WI38 (cell line): ENCODE data around the gene FAF1.
A peak's percentile ranks its signal among the peaks of the same experiment; 100 is the strongest.
"Not testable (repeated sequence)": the region's sequence is repeated elsewhere in the genome, so short reads cannot be mapped to it uniquely, and the experiment has no call there.

Experiments used
- H3K4me3 ChIP-seq: 2 replicates; pipeline ENCODE4 v1.5.1; 2011; ENCODE audit warnings: low read depth, mild to moderate bottlenecking, control low read depth, low read length
- TF ChIP-seq, protein P1 (sequence below): IDR thresholded peaks from 2 replicates; pipeline ENCODE4 v1.5.1; 2012; ENCODE audit warnings: low read depth, mild to moderate bottlenecking, control low read depth, low read length

FAF1 gene

GRCh38 chr1:50783286-50783685 is 176.8 kb downstream of the FAF1 start:
- TF ChIP-seq, protein P1, sequence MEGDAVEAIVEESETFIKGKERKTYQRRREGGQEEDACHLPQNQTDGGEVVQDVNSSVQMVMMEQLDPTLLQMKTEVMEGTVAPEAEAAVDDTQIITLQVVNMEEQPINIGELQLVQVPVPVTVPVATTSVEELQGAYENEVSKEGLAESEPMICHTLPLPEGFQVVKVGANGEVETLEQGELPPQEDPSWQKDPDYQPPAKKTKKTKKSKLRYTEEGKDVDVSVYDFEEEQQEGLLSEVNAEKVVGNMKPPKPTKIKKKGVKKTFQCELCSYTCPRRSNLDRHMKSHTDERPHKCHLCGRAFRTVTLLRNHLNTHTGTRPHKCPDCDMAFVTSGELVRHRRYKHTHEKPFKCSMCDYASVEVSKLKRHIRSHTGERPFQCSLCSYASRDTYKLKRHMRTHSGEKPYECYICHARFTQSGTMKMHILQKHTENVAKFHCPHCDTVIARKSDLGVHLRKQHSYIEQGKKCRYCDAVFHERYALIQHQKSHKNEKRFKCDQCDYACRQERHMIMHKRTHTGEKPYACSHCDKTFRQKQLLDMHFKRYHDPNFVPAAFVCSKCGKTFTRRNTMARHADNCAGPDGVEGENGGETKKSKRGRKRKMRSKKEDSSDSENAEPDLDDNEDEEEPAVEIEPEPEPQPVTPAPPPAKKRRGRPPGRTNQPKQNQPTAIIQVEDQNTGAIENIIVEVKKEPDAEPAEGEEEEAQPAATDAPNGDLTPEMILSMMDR = no peak
- H3K4me3 ChIP-seq = peak overlapping the region; percentile 40

DNA sequence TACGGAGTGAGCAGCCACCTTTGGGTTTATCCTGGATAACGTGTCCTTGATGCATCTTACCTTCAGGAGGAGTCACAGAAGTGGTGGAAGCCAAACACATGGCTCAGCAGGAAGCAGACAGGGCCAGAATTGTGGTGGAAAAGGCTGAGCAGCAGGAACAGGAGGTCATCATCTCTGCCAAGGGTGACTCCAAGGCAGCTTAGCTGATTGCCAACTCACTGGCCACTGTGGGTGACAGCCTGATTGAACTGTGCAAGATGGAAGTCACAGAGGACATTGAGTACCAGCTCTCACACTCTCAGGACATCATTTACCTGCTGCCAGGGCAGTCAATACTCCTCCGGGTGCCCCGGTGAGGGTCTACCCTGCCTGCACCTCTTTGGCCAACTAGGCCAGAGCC is 179.3 kb downstream of the FAF1 start:
- TF ChIP-seq, protein P1 = no peak
- H3K4me3 ChIP-seq = no peak overlapping the region

GRCh38 chr1:50779801-50780200 is 180.3 kb downstream of the FAF1 start:
- no peak overlapping the region for H3K4me3 ChIP-seq
- TF ChIP-seq, protein P1 = no peak

DNA sequence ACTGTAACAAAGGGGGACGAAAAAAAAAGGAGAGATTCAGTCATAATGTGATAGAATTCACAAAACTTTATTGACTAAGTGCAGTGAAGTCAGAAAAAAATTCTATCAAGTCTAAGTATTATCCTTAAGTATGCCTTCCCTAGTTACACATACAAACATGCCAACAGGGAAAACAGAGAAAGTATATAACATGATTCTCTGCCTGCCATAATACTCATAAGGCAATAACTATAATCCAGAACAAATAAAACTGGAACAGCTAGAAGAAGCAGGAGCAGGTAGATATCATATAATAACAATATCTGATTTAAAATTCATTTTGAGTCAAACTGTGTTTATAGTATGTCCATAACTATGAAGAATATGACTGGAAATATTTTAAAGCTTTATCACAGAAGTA is 184.3 kb downstream of the FAF1 start:
- TF ChIP-seq, protein P1 = no peak
- H3K4me3 ChIP-seq = no peak overlapping the region

GRCh38 chr1:50774759-50775351 is 185.2 kb downstream of the FAF1 start:
- TF ChIP-seq, protein P1 = peak; percentile 25; the same call in 1 of the 2 replicates
- no peak overlapping the region for H3K4me3 ChIP-seq

DNA sequence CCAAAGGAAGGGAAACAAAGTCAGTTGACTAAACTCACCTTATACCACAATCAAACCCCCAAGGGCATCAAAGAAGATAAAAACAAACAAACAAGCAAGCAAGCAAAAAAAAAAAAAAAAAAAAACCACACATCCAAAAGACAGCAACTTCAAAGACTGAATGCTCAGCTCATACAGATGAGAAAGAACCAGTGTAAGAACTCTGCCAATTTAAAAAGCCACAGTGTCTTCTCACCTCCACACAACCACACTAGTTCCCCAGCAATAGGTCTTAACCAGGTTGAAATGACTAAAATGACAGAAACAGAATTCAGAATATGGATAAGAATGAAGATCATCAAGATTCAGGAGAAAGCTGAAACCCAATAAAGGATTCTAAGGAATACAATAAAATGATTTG is 193.4 kb downstream of the FAF1 start:
- TF ChIP-seq, protein P1 = no peak
- no peak overlapping the region for H3K4me3 ChIP-seq

DNA sequence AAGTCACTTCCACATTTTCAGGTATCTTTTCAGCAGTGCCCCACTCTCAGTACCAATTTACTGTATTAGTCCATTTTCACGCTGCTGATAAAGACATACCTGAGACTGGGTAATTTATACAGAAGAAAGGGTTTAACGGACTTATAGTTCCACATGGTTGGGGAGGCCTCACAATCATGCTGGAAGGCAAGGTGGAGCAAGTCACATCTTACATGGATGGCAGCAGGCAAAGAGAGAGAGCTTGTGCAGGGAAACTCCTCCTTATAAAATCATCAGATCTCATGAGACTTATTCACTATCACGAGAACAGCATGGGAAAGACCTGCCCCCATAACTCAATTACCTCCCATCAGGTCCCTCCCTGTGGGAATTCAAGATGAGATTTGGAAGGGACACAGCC is 203.5 kb downstream of the FAF1 start:
- not testable (repeated sequence) for H3K4me3 ChIP-seq

DNA sequence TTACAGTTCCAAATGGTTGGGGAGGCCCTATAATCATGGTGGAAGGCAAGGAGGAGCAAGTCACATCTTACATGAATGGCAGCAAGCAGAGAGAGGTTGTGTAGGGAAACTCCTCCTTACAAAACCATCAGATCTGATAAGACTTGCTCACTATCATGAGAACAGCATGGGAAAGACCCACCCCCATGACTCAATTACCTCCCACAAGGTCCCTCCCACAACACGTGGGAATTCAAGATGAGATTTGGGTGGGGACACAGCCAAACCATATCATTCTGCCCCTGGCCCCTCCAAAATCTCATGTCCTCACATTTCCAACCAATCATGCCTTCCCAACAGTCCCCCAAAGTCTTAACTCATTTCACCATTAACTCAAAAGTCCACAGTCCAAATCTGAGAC is 205.3 kb downstream of the FAF1 start:
- H3K4me3 ChIP-seq = not testable (repeated sequence)
